IMR-90 (cell line): Measurements from ENCODE around the gene KDM4F. TPM values are rescaled to one million over a fixed set of nuclear protein-coding genes. Genes with fewer than 3 reads are reported as not detected.

Experiments
- ATAC-seq: fragments of 200-7000 bp; cut with Tn5 transposase; 2 replicates; pipeline ENCODE4 v1.9.1; 2020; ENCODE audit warnings: low read depth, mild to moderate bottlenecking, moderate library complexity
- BruUV-seq: library from RNA; stranded (reverse); fragments of 400-500 nt; replicated peaks from 2 replicates; lab custom pipeline; 2021; lab: Mats Ljungman, UMichigan
- CTCF ChIA-PET: fragments of 300-600 bp; formaldehyde crosslinking; extraction: SDS; loops from one replicate; lab custom pipeline; 2021; ENCODE audit warnings: antibody characterized with exemption; lab: Yijun Ruan, JAX
- POLR2A ChIA-PET: fragments of 300-600 bp; sonication (Branson Sonifier 250); formaldehyde crosslinking; loops from one replicate; lab custom pipeline; 2022; ENCODE audit warnings: antibody characterized with exemption; ENCODE audit not compliant: unreplicated experiment; lab: Charles Lee
- DNase-seq: peaks from one replicate; pipeline ENCODE4 v3.0.0; 2013
- H2AFZ ChIP-seq: replicated peaks from 2 replicates; pipeline ENCODE3; 2013; ENCODE audit warnings: low read length, mild to moderate bottlenecking; ENCODE audit not compliant: poor library complexity
- H2AK5ac ChIP-seq: 2 replicates; pipeline ENCODE4 v1.6.1; 2013; ENCODE audit warnings: low read depth, low read length, inconsistent platforms
- H2AK9ac ChIP-seq: replicated peaks from 2 replicates; pipeline ENCODE3; 2013; ENCODE audit warnings: mild to moderate bottlenecking, low read depth, low read length, moderate library complexity; ENCODE audit not compliant: poor library complexity
- H2BK120ac ChIP-seq: 2 replicates; pipeline ENCODE4 v1.6.1; 2013; ENCODE audit warnings: low read depth, low read length, inconsistent platforms
- H2BK15ac ChIP-seq: 3 replicates; pipeline ENCODE4 v1.6.1; 2013; ENCODE audit warnings: low read depth, low read length, inconsistent platforms
- H2BK20ac ChIP-seq: 2 replicates; pipeline ENCODE4 v1.6.1; 2013; ENCODE audit warnings: low read depth, mild to moderate bottlenecking, inconsistent platforms, low read length, moderate library complexity
- H2BK5ac ChIP-seq: 2 replicates; pipeline ENCODE4 v1.6.1; 2013; ENCODE audit warnings: mild to moderate bottlenecking, low read depth, low read length, inconsistent platforms; ENCODE audit not compliant: poor library complexity, severe bottlenecking
- H3K14ac ChIP-seq: replicated peaks from 2 replicates; pipeline ENCODE4 v1.6.1; 2013; ENCODE audit warnings: low read depth, low read length, inconsistent platforms
- H3K18ac ChIP-seq: 2 replicates; pipeline ENCODE4 v1.6.1; 2013; ENCODE audit warnings: low read depth, low read length, control low read depth
- H3K23ac ChIP-seq: 2 replicates; pipeline ENCODE4 v1.6.1; 2013; ENCODE audit warnings: low read depth, low read length, inconsistent platforms
- H3K27ac ChIP-seq: 2 replicates; pipeline ENCODE4 v1.5.1; 2013; ENCODE audit warnings: mild to moderate bottlenecking, control low read depth, low read length; ENCODE audit not compliant: insufficient read depth
- H3K27me3 ChIP-seq: 2 replicates; pipeline ENCODE4 v1.6.1; 2013; ENCODE audit warnings: low read length; ENCODE audit not compliant: control insufficient read depth, insufficient read depth
- H3K36me3 ChIP-seq: 2 replicates; pipeline ENCODE4 v1.6.1; 2013; ENCODE audit warnings: low read length, mixed read lengths; ENCODE audit not compliant: control insufficient read depth, insufficient read depth
- H3K4ac ChIP-seq: 2 replicates; pipeline ENCODE4 v1.6.1; 2013; ENCODE audit warnings: low read depth, low read length, inconsistent platforms
- H3K4me1 ChIP-seq: 2 replicates; pipeline ENCODE4 v1.6.1; 2013; ENCODE audit warnings: low read length, mixed read lengths; ENCODE audit not compliant: control insufficient read depth, insufficient read depth
- H3K4me2 ChIP-seq: 2 replicates; pipeline ENCODE4 v1.6.1; 2013; ENCODE audit warnings: low read depth, mild to moderate bottlenecking, control low read depth, low read length, moderate library complexity
- H3K4me3 ChIP-seq: 2 replicates; pipeline ENCODE4 v1.5.1; 2013; ENCODE audit warnings: low read depth, mild to moderate bottlenecking, control low read depth, low read length, moderate library complexity; ENCODE audit not compliant: insufficient read depth
- H3K56ac ChIP-seq: 2 replicates; pipeline ENCODE4 v1.6.1; 2013; ENCODE audit warnings: low read length, inconsistent platforms; ENCODE audit not compliant: insufficient read depth; ENCODE audit errors: extremely low read depth
- H3K79me1 ChIP-seq, 2 experiments: 2 replicates each; pipeline ENCODE4 v1.6.1; 2013; ENCODE audit warnings: low read length in 2 of 2, inconsistent platforms in 1 of 2, low read depth in 1 of 2
- H3K9ac ChIP-seq: 2 replicates; pipeline ENCODE4 v1.6.1; 2013; ENCODE audit warnings: low read depth, low read length, control low read depth
- H3K9me1 ChIP-seq: 2 replicates; pipeline ENCODE4 v1.6.1; 2013; ENCODE audit warnings: low read length, inconsistent platforms; ENCODE audit not compliant: insufficient read depth
- H3K9me3 ChIP-seq: 2 replicates; pipeline ENCODE4 v1.6.1; 2013; ENCODE audit warnings: low read length; ENCODE audit not compliant: control insufficient read depth, insufficient read depth
- H4K20me1 ChIP-seq: 2 replicates; pipeline ENCODE4 v1.6.1; 2013; ENCODE audit warnings: low read length, inconsistent platforms; ENCODE audit not compliant: insufficient read depth
- H4K5ac ChIP-seq: 2 replicates; pipeline ENCODE4 v1.6.1; 2013; ENCODE audit warnings: mild to moderate bottlenecking, low read depth, low read length, control low read depth
- H4K8ac ChIP-seq, 2 experiments: 2 replicates each; pipeline ENCODE4 v1.6.1; 2013; ENCODE audit warnings: low read depth in 2 of 2, low read length in 2 of 2, control low read depth in 1 of 2, inconsistent platforms in 1 of 2
- H4K91ac ChIP-seq: 2 replicates; pipeline ENCODE4 v1.6.1; 2013; ENCODE audit warnings: low read depth, low read length, inconsistent platforms; ENCODE audit not compliant: insufficient read depth
- CEBPB ChIP-seq: IDR thresholded peaks from 2 replicates; pipeline ENCODE4 v1.6.1; 2012; ENCODE audit warnings: low read depth, low read length, improper control_type of control experiment
- CHD1 ChIP-seq: IDR thresholded peaks from 2 replicates; pipeline ENCODE4 v1.6.1; 2012; ENCODE audit warnings: low read depth, low read length, improper control_type of control experiment
- CTCF ChIP-seq: conservative IDR thresholded peaks from 2 replicates; pipeline ENCODE4 v1.5.1; 2012; ENCODE audit warnings: mild to moderate bottlenecking, low read depth, low read length, improper control_type of control experiment
- FOS ChIP-seq: fragments of 150-350 bp; IDR thresholded peaks from 2 replicates; pipeline ENCODE4 v1.6.1; 2016; ENCODE audit warnings: low read depth, low read length
- RCOR1 ChIP-seq: IDR thresholded peaks from 2 replicates; pipeline ENCODE4 v1.6.1; 2012; ENCODE audit warnings: mild to moderate bottlenecking, low read length, improper control_type of control experiment; ENCODE audit not compliant: insufficient replicate concordance
- WGBS, 2 experiments: methylation state at CpG; one replicate each; pipeline versions ENCODE4 v1.1.5 to v1.1.7; 2013; ENCODE audit warnings: missing lambda C conversion rate in 2 of 2; ENCODE audit not compliant: insufficient read length in 1 of 2; ENCODE audit errors: extremely low coverage in 2 of 2; 5-methylcytosine and 5-hydroxymethylcytosine counted together
- dilution Hi-C: fragments of 300-500 bp; cut with HindIII; formaldehyde crosslinking; loops from one replicate; pipeline ENCODE4 v1.14.3; 2018; ENCODE audit warnings: low sequenced_read_pairs; ENCODE audit not compliant: unreplicated experiment
- in situ Hi-C: fragments of 300-500 bp; cut with MboI; formaldehyde crosslinking; loops from 3 replicates; pipeline ENCODE4 v1.14.3; 2019; ENCODE audit warnings: low sequenced_read_pairs, inconsistent platforms, mixed read lengths
- intact Hi-C: fragments of 100-400 bp; cut with micrococcal nuclease; formaldehyde crosslinking; loops from 2 replicates; pipeline ENCODE4 v1.10.0; 2022
- polyA plus RNA-seq, 3 experiments: library from polyadenylated mRNA; depleted of rRNA; stranded (reverse); fragments of >200 nt; gene quantifications; 2 replicates each; pipeline ENCODE4 v1.2.3, GENCODE V29; 2012; ENCODE audit warnings: low replicate concordance in 1 of 3
- total RNA-seq: library from RNA; depleted of rRNA; stranded (reverse); fragments of >200 nt; gene quantifications from 2 replicates; pipeline ENCODE4 v1.2.3, GENCODE V29; 2012
- TF ChIP-seq, protein P1 (sequence below): fragments of 150-350 bp; IDR thresholded peaks from 2 replicates; pipeline ENCODE4 v1.6.1; 2017; ENCODE audit warnings: mild to moderate bottlenecking, antibody characterized with exemption, low read length, low read depth

KDM4F gene
- total and polyA plus RNA-seq, 2 of the 4 experiments (the other 2 are of a cell fraction), result not detected

GRCh38 chr11:95014184-95014821 is 34.9 kb upstream of the KDM4F start:
- Histone ChIP-seq H3K9ac (no peak overlapping the region), H4K20me1 (no peaks in the 10 kb centered on the region), H3K27me3 (peaks cover 12% of the 10 kb centered on the region; the same call in 1 of the 2 replicates), H3K4me2 (no peak overlapping the region), H3K23ac (no peak overlapping the region), H3K4me1 (no peaks in the 10 kb centered on the region), H3K14ac (no peak overlapping the region), H3K27ac (no peak overlapping the region), H2BK20ac (no peak overlapping the region), H2AK5ac (no peak overlapping the region), H3K79me1 (no peaks in the 10 kb centered on the region), H2AFZ (no peak overlapping the region), H3K9me1 (no peaks in the 10 kb centered on the region), H3K36me3 (no peaks in the 10 kb centered on the region), H2BK15ac (no peak overlapping the region), H4K91ac (no peak overlapping the region), H4K8ac (no peak overlapping the region), H3K18ac (no peak overlapping the region), H2BK120ac (no peak overlapping the region), H3K56ac (no peak overlapping the region), H3K4ac (no peak overlapping the region), H3K9me3 (no peaks in the 10 kb centered on the region), H4K5ac (no peak overlapping the region), H2AK9ac (no peak overlapping the region), H3K4me3 (no peak overlapping the region), H2BK5ac (no peak overlapping the region)
- intact Hi-C loops (no loop called here), in situ Hi-C loops (no loop called here), dilution Hi-C loops (no loop called here)
- TF ChIP-seq FOS (no peak), CHD1 (no peak), CTCF (no peak), CEBPB (no peak), RCOR1 (no peak)
- TF ChIP-seq, protein P1, sequence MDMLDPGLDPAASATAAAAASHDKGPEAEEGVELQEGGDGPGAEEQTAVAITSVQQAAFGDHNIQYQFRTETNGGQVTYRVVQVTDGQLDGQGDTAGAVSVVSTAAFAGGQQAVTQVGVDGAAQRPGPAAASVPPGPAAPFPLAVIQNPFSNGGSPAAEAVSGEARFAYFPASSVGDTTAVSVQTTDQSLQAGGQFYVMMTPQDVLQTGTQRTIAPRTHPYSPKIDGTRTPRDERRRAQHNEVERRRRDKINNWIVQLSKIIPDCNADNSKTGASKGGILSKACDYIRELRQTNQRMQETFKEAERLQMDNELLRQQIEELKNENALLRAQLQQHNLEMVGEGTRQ, result no peak
- DNase-seq (no peak), ATAC-seq (no peak)
- ChIA-PET POLR2A (no interaction called here), CTCF (no interaction called here)
- 100% methylated on average over 1 of the region's 12 CpGs; no CpG with 5 or more reads in 1 of the 2 experiments for WGBS, 2 experiments
- BruUV-seq, result no TSS peak
